OCI-LY3 (cell line): ENCODE measurements around the gene STK33.
A peak's percentile ranks its signal among the peaks of the same experiment; 100 is the strongest.
"Not testable (repeated sequence)": the region's sequence is repeated elsewhere in the genome, so short reads cannot be mapped to it uniquely, and the experiment has no call there.

Experiments used
- H2AFZ ChIP-seq: fragments of 200-600, 300-600 bp; shearing (Covaris generic); 2 replicates; pipeline ENCODE4 v1.6.0; 2014; ENCODE audit warnings: antibody characterized with exemption, low read depth, low read length
- H3K27ac ChIP-seq: fragments of 200-600, 300-600 bp; sonication (generic); 2 replicates; pipeline ENCODE4 v1.5.1; 2014; ENCODE audit warnings: mild to moderate bottlenecking, low read length, moderate library complexity, mixed read lengths
- H3K27me3 ChIP-seq: fragments of 200-600, 300-600 bp; sonication (generic); 2 replicates; pipeline ENCODE4 v1.6.1; 2014; ENCODE audit warnings: low read depth, low read length, mixed read lengths
- H3K36me3 ChIP-seq: fragments of 200-600, 300-600 bp; sonication (generic); replicated peaks from 2 replicates; pipeline ENCODE3; 2014; ENCODE audit warnings: low read depth, low read length, mixed read lengths
- H3K4me1 ChIP-seq: fragments of 300-600, 200-600 bp; sonication (generic); 2 replicates; pipeline ENCODE4 v1.6.1; 2014; ENCODE audit warnings: low read length, mixed read lengths
- H3K4me2 ChIP-seq: fragments of 200-600, 300-600 bp; sonication (generic); 2 replicates; pipeline ENCODE4 v1.6.1; 2014; ENCODE audit warnings: low read length, mixed read lengths
- H3K4me3 ChIP-seq: fragments of 300-600, 200-600 bp; sonication (generic); 2 replicates; pipeline ENCODE4 v1.5.1; 2014; ENCODE audit warnings: antibody characterized with exemption, mild to moderate bottlenecking, low read length, moderate library complexity
- H3K79me2 ChIP-seq: fragments of 300-600, 200-600 bp; shearing (Covaris generic); 2 replicates; pipeline ENCODE4 v1.6.1; 2014; ENCODE audit warnings: mild to moderate bottlenecking, low read length, mixed read lengths
- H3K9ac ChIP-seq: fragments of 300-600, 200-600 bp; shearing (Covaris generic); 2 replicates; pipeline ENCODE4 v1.6.0; 2014; ENCODE audit warnings: mild to moderate bottlenecking, low read length, moderate library complexity
- H3K9me3 ChIP-seq: fragments of 200-600, 300-600 bp; shearing (Covaris generic); 2 replicates; pipeline ENCODE4 v1.6.1; 2014; ENCODE audit warnings: low read length, mixed read lengths; ENCODE audit not compliant: insufficient read depth
- H4K20me1 ChIP-seq: fragments of 200-600, 300-600 bp; sonication (generic); 2 replicates; pipeline ENCODE4 v1.6.1; 2016; ENCODE audit warnings: low read length, mixed read lengths; ENCODE audit not compliant: insufficient read depth
- EZH2phosphoT487 ChIP-seq: fragments of 200-600 bp; shearing (Covaris generic); IDR thresholded peaks from 2 replicates; pipeline ENCODE4 v1.6.1; 2018; ENCODE audit warnings: antibody characterized with exemption, mixed run types, low read depth
- TF ChIP-seq, protein P1 (sequence below): fragments of 200-600, 300-600 bp; sonication (generic); IDR thresholded peaks from 2 replicates; pipeline ENCODE4 v1.5.1; 2014; ENCODE audit warnings: antibody characterized with exemption, low read length, low read depth

Gene STK33

GRCh38 chr11:8480858-8481257, 113.2 kb downstream of the STK33 start:
- H3K27me3 ChIP-seq: no peaks in the 10 kb centered on the region
- H3K4me2 ChIP-seq: no peak overlapping the region
- H2AFZ ChIP-seq: no peak overlapping the region
- H3K4me1 ChIP-seq: peaks cover 24% of the 10 kb centered on the region
- no peaks in the 10 kb centered on the region for H3K9me3 ChIP-seq
- no peak overlapping the region for H3K4me3 ChIP-seq
- H3K27ac ChIP-seq: no peak overlapping the region
- TF ChIP-seq, protein P1, sequence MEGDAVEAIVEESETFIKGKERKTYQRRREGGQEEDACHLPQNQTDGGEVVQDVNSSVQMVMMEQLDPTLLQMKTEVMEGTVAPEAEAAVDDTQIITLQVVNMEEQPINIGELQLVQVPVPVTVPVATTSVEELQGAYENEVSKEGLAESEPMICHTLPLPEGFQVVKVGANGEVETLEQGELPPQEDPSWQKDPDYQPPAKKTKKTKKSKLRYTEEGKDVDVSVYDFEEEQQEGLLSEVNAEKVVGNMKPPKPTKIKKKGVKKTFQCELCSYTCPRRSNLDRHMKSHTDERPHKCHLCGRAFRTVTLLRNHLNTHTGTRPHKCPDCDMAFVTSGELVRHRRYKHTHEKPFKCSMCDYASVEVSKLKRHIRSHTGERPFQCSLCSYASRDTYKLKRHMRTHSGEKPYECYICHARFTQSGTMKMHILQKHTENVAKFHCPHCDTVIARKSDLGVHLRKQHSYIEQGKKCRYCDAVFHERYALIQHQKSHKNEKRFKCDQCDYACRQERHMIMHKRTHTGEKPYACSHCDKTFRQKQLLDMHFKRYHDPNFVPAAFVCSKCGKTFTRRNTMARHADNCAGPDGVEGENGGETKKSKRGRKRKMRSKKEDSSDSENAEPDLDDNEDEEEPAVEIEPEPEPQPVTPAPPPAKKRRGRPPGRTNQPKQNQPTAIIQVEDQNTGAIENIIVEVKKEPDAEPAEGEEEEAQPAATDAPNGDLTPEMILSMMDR: no peak
- no peak for TF ChIP-seq EZH2phosphoT487
- H3K36me3 ChIP-seq: no peaks in the 10 kb centered on the region
- H3K9ac ChIP-seq: no peak overlapping the region
- no peaks in the 10 kb centered on the region for H3K79me2 ChIP-seq
- no peaks in the 10 kb centered on the region for H4K20me1 ChIP-seq

- TF ChIP-seq, protein P1: no peak
- TF ChIP-seq EZH2phosphoT487: no peak
- H3K36me3 ChIP-seq: peaks cover 6% of the 10 kb centered on the region
These were observed 116.3 kb downstream of the STK33 start for GRCh38 chr11:8477680-8478079.

GRCh38 chr11:8477151-8477550, 116.9 kb downstream of the STK33 start:
- Histone ChIP-seq H3K27ac (peak overlapping the region; percentile 36; the same call in 1 of the 2 replicates), H3K4me2 (peak overlapping the region; percentile 62), H3K36me3 (peaks cover 6% of the 10 kb centered on the region), H3K4me3 (peak overlapping the region; percentile 49), H2AFZ (no peak overlapping the region), H3K27me3 (no peaks in the 10 kb centered on the region), H3K79me2 (no peaks in the 10 kb centered on the region), H3K4me1 (peaks cover 36% of the 10 kb centered on the region), H3K9me3 (no peaks in the 10 kb centered on the region), H4K20me1 (no peaks in the 10 kb centered on the region), H3K9ac (peak overlapping the region; percentile 8; the same call in 1 of the 2 replicates)
- TF ChIP-seq, protein P1: no peak
- no peak for TF ChIP-seq EZH2phosphoT487

More at GRCh38 chr11:8477680-8478079, 116.3 kb downstream of the STK33 start:
- Histone ChIP-seq H3K4me3 (peak overlapping the region; percentile 49), H3K27me3 (no peaks in the 10 kb centered on the region), H4K20me1 (no peaks in the 10 kb centered on the region), H3K9ac (peak overlapping the region; percentile 8; the same call in 1 of the 2 replicates), H3K4me2 (peak overlapping the region; percentile 62), H3K27ac (peak overlapping the region; percentile 36), H3K9me3 (no peaks in the 10 kb centered on the region), H3K4me1 (peaks cover 31% of the 10 kb centered on the region), H3K79me2 (no peaks in the 10 kb centered on the region), H2AFZ (no peak overlapping the region)

- not testable (repeated sequence) for H3K27ac ChIP-seq, H3K27me3 ChIP-seq, H4K20me1 ChIP-seq, H2AFZ ChIP-seq, H3K9ac ChIP-seq, H3K4me2 ChIP-seq, H3K79me2 ChIP-seq, H3K4me3 ChIP-seq
- H3K36me3 ChIP-seq: peaks cover 22% of the 10 kb centered on the region
- H3K4me1 ChIP-seq: peaks cover 25% of the 10 kb centered on the region
- peaks cover 14% of the 10 kb centered on the region; the same call in 1 of the 2 replicates for H3K9me3 ChIP-seq
These were observed 126.2 kb downstream of the STK33 start for GRCh38 chr11:8467806-8468205.

DNA sequence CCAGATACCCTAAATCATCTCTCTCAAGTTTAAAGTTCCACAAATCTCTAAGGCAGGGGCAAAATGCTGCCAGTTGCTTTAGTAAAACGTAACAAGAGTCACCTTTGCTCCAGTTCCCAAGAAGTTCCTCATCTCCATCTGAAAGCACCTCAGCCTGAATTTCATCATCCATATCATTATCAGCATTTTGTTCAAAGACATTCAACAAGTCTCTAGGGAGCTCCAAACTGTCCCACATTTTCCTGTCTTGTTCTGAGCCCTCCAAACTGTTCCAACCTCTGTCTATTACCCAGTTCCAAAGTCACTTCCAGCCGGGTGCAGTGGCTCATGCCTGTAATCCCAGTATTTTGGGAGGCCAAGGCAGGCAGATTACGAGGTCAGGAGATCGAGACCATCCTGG, 126.7 kb downstream of the STK33 start:
- peaks cover 22% of the 10 kb centered on the region for H3K36me3 ChIP-seq
- not testable (repeated sequence) for H3K4me3 ChIP-seq, H3K27ac ChIP-seq, H4K20me1 ChIP-seq, H3K79me2 ChIP-seq, H2AFZ ChIP-seq, H3K9ac ChIP-seq, H3K27me3 ChIP-seq, H3K4me2 ChIP-seq
- peaks cover 21% of the 10 kb centered on the region for H3K4me1 ChIP-seq
- H3K9me3 ChIP-seq: peaks cover 14% of the 10 kb centered on the region; the same call in 1 of the 2 replicates

GRCh38 chr11:8466884-8467283, 127.1 kb downstream of the STK33 start:
- not testable (repeated sequence) for H4K20me1 ChIP-seq, H2AFZ ChIP-seq, H3K4me2 ChIP-seq, H3K27ac ChIP-seq, H3K79me2 ChIP-seq, H3K27me3 ChIP-seq, H3K4me3 ChIP-seq, H3K9ac ChIP-seq
- Histone ChIP-seq H3K4me1 (peaks cover 17% of the 10 kb centered on the region), H3K36me3 (peaks cover 22% of the 10 kb centered on the region), H3K9me3 (peaks cover 14% of the 10 kb centered on the region; the same call in 1 of the 2 replicates)
